Activated CD8-positive, alpha-beta memory T cell treated with anti-CD3 and anti-CD28 coated beads, Interleukin-2, amount 50 U/mL, for 4 hours (primary cell): ENCODE measurements around the gene ZBTB49.

Experiments used
- DNase-seq: peaks from one replicate; pipeline ENCODE4 v3.0.0-alpha.2; 2020

ZBTB49 gene

GRCh38 chr4:4284827-4285618 is 5.0 kb upstream of the ZBTB49 start:
- no peak for DNase-seq

GRCh38 chr4:4288098-4288497 is 2.0 kb upstream of the ZBTB49 start:
- no peak for DNase-seq

- no peak for DNase-seq
Observed at GRCh38 chr4:4289055-4289454, 996 bp upstream of the ZBTB49 start.

GRCh38 chr4:4289597-4289940 is 482 bp upstream of the ZBTB49 start:
- DNase-seq, result no peak

- no peak for DNase-seq
Observed at GRCh38 chr4:4293279-4293678, 3.2 kb downstream of the ZBTB49 start.

- no peak for DNase-seq
Observed at GRCh38 chr4:4296283-4296846, 6.3 kb downstream of the ZBTB49 start.

GRCh38 chr4:4299006-4299405 is 9.0 kb downstream of the ZBTB49 start:
- no peak for DNase-seq

GRCh38 chr4:4302001-4302400 is 11.9 kb downstream of the ZBTB49 start:
- DNase-seq, result no peak

GRCh38 chr4:4302416-4302815 is 12.4 kb downstream of the ZBTB49 start:
- no peak for DNase-seq

- DNase-seq, result no peak
Observed at GRCh38 chr4:4306920-4307319, 16.9 kb downstream of the ZBTB49 start.

- no peak for DNase-seq
Observed at GRCh38 chr4:4308800-4309441, 18.9 kb downstream of the ZBTB49 start.

- no peak for DNase-seq
Observed at GRCh38 chr4:4311193-4311592, 21.1 kb downstream of the ZBTB49 start.

- DNase-seq, result no peak
Observed at GRCh38 chr4:4315461-4316149, 25.6 kb downstream of the ZBTB49 start.

GRCh38 chr4:4316150-4316495 is 26.1 kb downstream of the ZBTB49 start:
- no peak for DNase-seq

- DNase-seq, result no peak
Observed at GRCh38 chr4:4317496-4318232, 27.6 kb downstream of the ZBTB49 start.

GRCh38 chr4:4320528-4320927 is 30.5 kb downstream of the ZBTB49 start:
- DNase-seq, result no peak

- no peak for DNase-seq
Observed at GRCh38 chr4:4320951-4321714, 31.1 kb downstream of the ZBTB49 start.

- DNase-seq, result no peak
Observed at GRCh38 chr4:4321951-4322688, 32.1 kb downstream of the ZBTB49 start.

- no peak for DNase-seq
Observed at GRCh38 chr4:4323705-4324534, 33.9 kb downstream of the ZBTB49 start.

GRCh38 chr4:4325321-4325720 is 35.3 kb downstream of the ZBTB49 start:
- DNase-seq, result no peak

GRCh38 chr4:4326166-4326565 is 36.1 kb downstream of the ZBTB49 start:
- DNase-seq, result no peak
